Measurements from ENCODE around the gene LYSMD2. TPM values are rescaled to one million over a fixed set of nuclear protein-coding genes. Genes with fewer than 3 reads are reported as not detected.

The LYSMD2 gene
- total and polyA plus RNA-seq, 9 donors, result 5.9 to 8.1 (median 6.8) TPM

DNA sequence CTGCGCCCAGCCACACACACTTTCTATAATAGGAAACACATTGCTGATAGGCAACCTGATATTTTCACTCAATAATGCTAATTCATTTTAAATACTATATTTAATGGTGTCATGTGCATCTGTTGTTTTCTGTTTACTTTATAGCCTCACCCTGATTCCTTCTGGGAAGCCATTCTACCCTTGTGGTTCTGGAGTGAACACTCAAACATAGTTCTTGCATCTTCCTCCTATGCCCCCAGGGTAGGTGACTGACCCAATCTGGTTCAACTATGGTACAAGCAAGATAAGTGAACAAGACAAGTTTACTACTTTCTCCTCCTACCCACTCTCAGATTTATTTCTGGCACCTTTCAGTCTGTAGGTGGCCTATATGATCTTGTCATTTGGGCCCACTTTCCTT lies 60.4 kb downstream of the LYSMD2 start:
- no peak for DNase-seq
- Histone ChIP-seq H3K4me3 (ENCODE audit: low read length) (no peak overlapping the region), H3K4me1 (ENCODE audit: control insufficient read depth, insufficient read depth, low read length) (peaks cover 6% of the 10 kb centered on the region), H3K27me3 (ENCODE audit: control insufficient read depth, insufficient read depth, low read length) (peaks cover 2% of the 10 kb centered on the region), H3K9me3 (replicated peaks; ENCODE audit: control insufficient read depth, low read depth, low read length) (no peaks in the 10 kb centered on the region), H3K27ac (ENCODE audit: low read length) (no peak overlapping the region), H3K36me3 (ENCODE audit: control insufficient read depth, insufficient read depth, low read length) (no peaks in the 10 kb centered on the region)
- WGBS (ENCODE audit: insufficient coverage), result no CpG with 5 or more reads among the region's 1 CpG

DNA sequence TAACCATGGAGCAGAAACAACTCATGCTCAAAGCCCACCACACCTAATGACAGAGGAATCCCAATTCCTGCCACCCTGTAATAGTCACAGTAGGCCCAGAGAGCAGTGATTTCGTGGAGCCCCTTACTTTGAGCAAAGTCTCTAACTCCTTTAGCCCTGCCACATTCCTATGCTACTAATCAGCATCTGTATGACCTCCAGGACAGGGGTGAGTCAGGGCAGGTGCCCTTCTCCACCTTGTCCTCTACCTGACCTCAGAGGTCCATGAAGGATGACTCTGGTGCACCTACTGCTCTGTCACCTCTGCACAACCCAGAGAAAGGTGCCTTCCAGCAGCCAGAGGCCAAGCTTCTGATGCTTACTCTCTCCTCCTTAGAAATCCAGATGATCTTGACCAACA lies 62.2 kb downstream of the LYSMD2 start:
- Histone ChIP-seq H3K4me3 (ENCODE audit: low read length) (no peak overlapping the region), H3K36me3 (ENCODE audit: control insufficient read depth, insufficient read depth, low read length) (no peaks in the 10 kb centered on the region), H3K27ac (ENCODE audit: low read length) (no peak overlapping the region), H3K9me3 (replicated peaks; ENCODE audit: control insufficient read depth, low read depth, low read length) (no peaks in the 10 kb centered on the region), H3K4me1 (ENCODE audit: control insufficient read depth, insufficient read depth, low read length) (no peaks in the 10 kb centered on the region), H3K27me3 (ENCODE audit: control insufficient read depth, insufficient read depth, low read length) (peaks cover 2% of the 10 kb centered on the region)
- 44% methylated on average over 1 of the region's 1 CpG for WGBS (ENCODE audit: insufficient coverage)
- DNase-seq, result no peak

Other genes with a start within 250 kb of the LYSMD2 start
- 18.7 TPM for gene DMXL2, start 114.9 kb downstream of the LYSMD2 start, total RNA-seq
- 10 to 100 TPM; 13.9 to 27.0 (median 22.7) TPM for gene DMXL2, start 114.9 kb downstream of the LYSMD2 start, polyA plus RNA-seq (ENCODE audit: insufficient read depth in 1 of 8, insufficient read length in 8 of 8, low replicate concordance in 1 of 8)
- gene SCG3, start 56.2 kb downstream of the LYSMD2 start, total RNA-seq, result 0.04 TPM
- gene SCG3, start 56.2 kb downstream of the LYSMD2 start, polyA plus RNA-seq (ENCODE audit: insufficient read depth in 1 of 8, insufficient read length in 8 of 8, low replicate concordance in 1 of 8), result under 1 TPM in 7 of 8 donors, not detected in 1; 0.18 to 0.74 (median 0.24) TPM
- gene TMOD2, start 13.9 kb upstream of the LYSMD2 start, total RNA-seq, result 7.8 TPM
- 10 to 100 TPM in 1 of 8 donors, 1 to 10 TPM in 7; 5.3 to 14.0 (median 6.2) TPM for gene TMOD2, start 13.9 kb upstream of the LYSMD2 start, polyA plus RNA-seq (ENCODE audit: insufficient read depth in 1 of 8, insufficient read length in 8 of 8, low replicate concordance in 1 of 8)
- 20.8 TPM for gene TMOD3, start 92.0 kb upstream of the LYSMD2 start, total RNA-seq
- gene TMOD3, start 92.0 kb upstream of the LYSMD2 start, polyA plus RNA-seq (ENCODE audit: insufficient read depth in 1 of 8, insufficient read length in 8 of 8, low replicate concordance in 1 of 8), result 10 to 100 TPM; 14.3 to 27.9 (median 17.5) TPM
- 17.5 TPM for gene LEO1, start 234.1 kb upstream of the LYSMD2 start, total RNA-seq
- 10 to 100 TPM; 17.3 to 27.8 (median 22.0) TPM for gene LEO1, start 234.1 kb upstream of the LYSMD2 start, polyA plus RNA-seq (ENCODE audit: insufficient read depth in 1 of 8, insufficient read length in 8 of 8, low replicate concordance in 1 of 8)